H9 (cell line): ENCODE results near the gene TBC1D8. TPM values are rescaled to one million over a fixed set of nuclear protein-coding genes. Genes with fewer than 3 reads are reported as not detected.
A peak's percentile ranks its signal among the peaks of the same experiment; 100 is the strongest.

ENCODE experiments used
- DNase-seq: peaks from one replicate; pipeline ENCODE4 v3.0.0-alpha.2; 2017
- H2AFZ ChIP-seq: one replicate; pipeline ENCODE4 v1.6.1; 2013; ENCODE audit warnings: mild to moderate bottlenecking, low read length, control low read depth, moderate library complexity
- H2AK5ac ChIP-seq: 2 replicates; pipeline ENCODE4 v1.6.1; 2013; ENCODE audit warnings: low read length, control low read depth, mixed read lengths; ENCODE audit not compliant: insufficient read length
- H2BK120ac ChIP-seq: one replicate; pipeline ENCODE4 v1.6.1; 2013; ENCODE audit warnings: low read depth, mild to moderate bottlenecking, low read length, control low read depth, inconsistent platforms; ENCODE audit not compliant: poor library complexity, severe bottlenecking
- H2BK12ac ChIP-seq: 2 replicates; pipeline ENCODE4 v1.6.1; 2013; ENCODE audit warnings: low read length, control low read depth, mixed read lengths, low read depth; ENCODE audit not compliant: insufficient read length
- H2BK15ac ChIP-seq: 2 replicates; pipeline ENCODE4 v1.6.1; 2013; ENCODE audit warnings: low read depth, low read length, control low read depth
- H2BK20ac ChIP-seq: one replicate; pipeline ENCODE4 v1.6.1; 2013; ENCODE audit warnings: low read depth, mild to moderate bottlenecking, low read length, control low read depth, inconsistent platforms; ENCODE audit not compliant: poor library complexity, severe bottlenecking
- H2BK5ac ChIP-seq: 2 replicates; pipeline ENCODE4 v1.6.1; 2013; ENCODE audit warnings: low read length, control low read depth, mixed read lengths; ENCODE audit not compliant: insufficient read length
- H3K14ac ChIP-seq: 2 replicates; pipeline ENCODE4 v1.6.1; 2013; ENCODE audit warnings: low read length, control low read depth; ENCODE audit not compliant: insufficient read depth
- H3K18ac ChIP-seq: 2 replicates; pipeline ENCODE4 v1.6.1; 2013; ENCODE audit warnings: low read depth, mild to moderate bottlenecking, mixed read lengths, low read length, control low read depth; ENCODE audit not compliant: insufficient read length
- H3K23ac ChIP-seq: 2 replicates; pipeline ENCODE4 v1.6.1; 2013; ENCODE audit warnings: low read length, control low read depth, mixed read lengths, low read depth; ENCODE audit not compliant: insufficient read length
- H3K23me2 ChIP-seq: 2 replicates; pipeline ENCODE4 v1.6.1; 2013; ENCODE audit warnings: low read depth, mild to moderate bottlenecking, mixed read lengths, low read length, control low read depth; ENCODE audit not compliant: insufficient read length, poor library complexity, severe bottlenecking
- H3K27ac ChIP-seq: 2 replicates; pipeline ENCODE4 v1.5.1; 2013; ENCODE audit warnings: low read length, control low read depth, mixed read lengths, low read depth; ENCODE audit not compliant: insufficient read length
- H3K27me3 ChIP-seq: 2 replicates; pipeline ENCODE4 v1.6.1; 2013; ENCODE audit warnings: low read length, control low read depth, inconsistent platforms; ENCODE audit not compliant: insufficient read depth
- H3K4ac ChIP-seq: 2 replicates; pipeline ENCODE4 v1.6.1; 2013; ENCODE audit warnings: low read depth, mild to moderate bottlenecking, control low read depth, inconsistent platforms, low read length, moderate library complexity
- H3K4me1 ChIP-seq: 2 replicates; pipeline ENCODE4 v1.6.1; 2013; ENCODE audit warnings: low read length, control low read depth, inconsistent platforms; ENCODE audit not compliant: insufficient read depth
- H3K4me2 ChIP-seq: 2 replicates; pipeline ENCODE4 v1.6.1; 2013; ENCODE audit warnings: low read length, control low read depth, mixed read lengths; ENCODE audit not compliant: insufficient read length, insufficient read depth
- H3K56ac ChIP-seq: 2 replicates; pipeline ENCODE4 v1.6.1; 2013; ENCODE audit warnings: low read depth, mild to moderate bottlenecking, mixed read lengths, low read length, control low read depth; ENCODE audit not compliant: insufficient read length
- H3K79me1 ChIP-seq: 2 replicates; pipeline ENCODE4 v1.6.1; 2013; ENCODE audit warnings: low read depth, mild to moderate bottlenecking, moderate library complexity, low read length, control low read depth, inconsistent platforms; ENCODE audit not compliant: insufficient read depth, poor library complexity, severe bottlenecking
- H3K79me2 ChIP-seq: 2 replicates; pipeline ENCODE4 v1.6.1; 2013; ENCODE audit warnings: low read length, control low read depth, inconsistent platforms; ENCODE audit not compliant: insufficient read depth
- H3K9ac ChIP-seq: 2 replicates; pipeline ENCODE4 v1.6.1; 2013; ENCODE audit warnings: low read length, control low read depth, mixed read lengths; ENCODE audit not compliant: insufficient read length; ENCODE audit errors: extremely low read depth
- H3K9me3 ChIP-seq: one replicate; pipeline ENCODE4 v1.6.1; 2013; ENCODE audit warnings: low read depth, low read length, inconsistent platforms; ENCODE audit not compliant: control insufficient read depth
- H3T11ph ChIP-seq: one replicate; pipeline ENCODE4 v1.6.1; 2013; ENCODE audit warnings: mild to moderate bottlenecking, low read length, control low read depth, inconsistent platforms
- H4K20me1 ChIP-seq: one replicate; pipeline ENCODE4 v1.6.1; 2013; ENCODE audit not compliant: control insufficient read depth, insufficient read length, insufficient read depth
- H4K5ac ChIP-seq: 2 replicates; pipeline ENCODE4 v1.6.1; 2013; ENCODE audit warnings: low read depth, mild to moderate bottlenecking, mixed read lengths, low read length, control low read depth; ENCODE audit not compliant: insufficient read length
- H4K8ac ChIP-seq: replicated peaks from 2 replicates; pipeline ENCODE4 v1.6.1; 2013; ENCODE audit warnings: low read length, control low read depth, mixed read lengths, low read depth; ENCODE audit not compliant: insufficient read length
- H4K91ac ChIP-seq: 2 replicates; pipeline ENCODE4 v1.6.1; 2013; ENCODE audit warnings: low read depth, mild to moderate bottlenecking, moderate library complexity, mixed read lengths, low read length, control low read depth; ENCODE audit not compliant: insufficient read length
- H3K27ac Mint-ChIP-seq, 3 experiments: 2 replicates in 2 of 3; 3 replicates in 1 of 3; pipeline ENCODE4 v1.8.0; 2020 to 2021; ENCODE audit warnings: mixed read lengths in 3 of 3, mild to moderate bottlenecking in 1 of 3, moderate library complexity in 1 of 3
- H3K27me3 Mint-ChIP-seq: 2 replicates; pipeline ENCODE4 v1.8.0; 2021; ENCODE audit warnings: low read depth, mild to moderate bottlenecking, moderate library complexity, mixed read lengths
- H3K36me3 Mint-ChIP-seq, 3 experiments: 2 replicates in 2 of 3; 3 replicates in 1 of 3; pipeline ENCODE4 v1.8.0; 2020 to 2021; ENCODE audit warnings: low read depth in 3 of 3, mixed read lengths in 3 of 3; ENCODE audit not compliant: insufficient read depth in 1 of 3
- H3K4me1 Mint-ChIP-seq, 2 experiments: 2 replicates each; pipeline ENCODE4 v1.8.0; 2020; ENCODE audit warnings: mixed read lengths in 2 of 2
- H3K4me3 Mint-ChIP-seq, 2 experiments: 2 replicates in 1 of 2; 3 replicates in 1 of 2; pipeline ENCODE4 v1.8.0; 2020 to 2021; ENCODE audit warnings: mild to moderate bottlenecking in 2 of 2, mixed read lengths in 2 of 2, moderate library complexity in 1 of 2
- H3K9me3 Mint-ChIP-seq, 2 experiments: 2 replicates in 1 of 2; 3 replicates in 1 of 2; pipeline ENCODE4 v1.8.0; 2020; ENCODE audit warnings: mild to moderate bottlenecking in 2 of 2, mixed read lengths in 2 of 2, moderate library complexity in 1 of 2
- WGBS: extraction: QIAGEN DNeasy Blood & Tissue Kit; methylation state at CpG from one replicate; pipeline ENCODE4 v1.1.7; 2013; ENCODE audit warnings: missing lambda C conversion rate, low lambda C conversion rate, mixed read lengths; ENCODE audit not compliant: insufficient read length; ENCODE audit errors: extremely low coverage; 5-methylcytosine and 5-hydroxymethylcytosine counted together
- total RNA-seq: library from RNA; stranded (reverse); gene quantifications from 2 replicates; pipeline ENCODE4 v1.2.1, GENCODE V29; 2021
- TF ChIP-seq, protein P1 (sequence below): fragments of 200-600 bp; sonication (generic); conservative IDR thresholded peaks from 3 replicates; pipeline ENCODE4 v1.8.0; 2021; ENCODE audit warnings: antibody characterized with exemption, mild to moderate bottlenecking

Gene TBC1D8
- total RNA-seq, 1 experiment from 2014 or later: 16.6 TPM

DNA sequence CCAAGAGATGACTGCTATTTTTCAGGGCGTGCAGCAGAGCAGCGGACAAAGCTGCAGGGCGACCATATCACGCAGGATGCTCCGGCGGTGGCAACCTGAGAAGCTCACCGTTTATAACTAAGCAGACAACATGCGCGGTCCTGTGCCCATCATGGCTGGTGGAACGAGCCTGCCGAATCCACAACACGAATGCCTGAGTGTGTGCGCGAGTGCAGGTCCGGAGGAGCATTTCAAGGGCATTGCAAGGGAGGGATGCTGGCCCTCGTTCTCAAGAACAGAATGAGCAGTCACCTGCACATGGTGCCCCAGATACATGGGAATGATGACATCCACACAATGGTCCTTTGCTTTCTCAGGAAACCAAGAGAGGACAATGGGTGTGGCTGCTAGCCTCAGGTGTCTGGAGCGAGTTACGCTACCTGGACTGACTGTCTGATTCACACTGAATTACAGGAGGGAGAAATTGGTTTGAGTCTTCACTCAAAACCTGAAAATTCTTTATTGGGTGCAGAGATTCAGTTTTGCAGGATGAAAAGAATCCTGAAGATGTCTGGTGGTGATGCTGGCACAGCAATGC lies 39.8 kb downstream of the TBC1D8 start:
- Histone ChIP-seq H4K8ac (no peak overlapping the region), H3K18ac (no peak overlapping the region), H3K23me2 (no peaks in the 10 kb centered on the region), H4K5ac (peak overlapping the region; percentile 74), H3K56ac (no peak overlapping the region), H2BK15ac (no peak overlapping the region), H2BK20ac (no peak overlapping the region), H2BK5ac (no peak overlapping the region), H3K9me3 (no peaks in the 10 kb centered on the region), H4K20me1 (no peaks in the 10 kb centered on the region), H3K4ac (no peak overlapping the region), H3K23ac (no peak overlapping the region), H3K79me1 (peaks cover 3% of the 10 kb centered on the region), H3K4me1 (peaks cover 33% of the 10 kb centered on the region; the same call in 1 of the 2 replicates), H3K27me3 (no peaks in the 10 kb centered on the region), H4K91ac (no peak overlapping the region), H2AFZ (no peak overlapping the region), H3K4me2 (no peak overlapping the region), H3K9ac (no peak overlapping the region), H3K27ac (no peak overlapping the region), H2BK12ac (no peak overlapping the region), H3K79me2 (peaks cover 13% of the 10 kb centered on the region; the same call in 1 of the 2 replicates), H2AK5ac (no peak overlapping the region), H2BK120ac (no peak overlapping the region), H3K14ac (peak overlapping the region; percentile 73; the same call in 1 of the 2 replicates), H3T11ph (no peak overlapping the region)
- H3K27me3 Mint-ChIP-seq: no peaks in the 10 kb centered on the region
- TF ChIP-seq, protein P1, sequence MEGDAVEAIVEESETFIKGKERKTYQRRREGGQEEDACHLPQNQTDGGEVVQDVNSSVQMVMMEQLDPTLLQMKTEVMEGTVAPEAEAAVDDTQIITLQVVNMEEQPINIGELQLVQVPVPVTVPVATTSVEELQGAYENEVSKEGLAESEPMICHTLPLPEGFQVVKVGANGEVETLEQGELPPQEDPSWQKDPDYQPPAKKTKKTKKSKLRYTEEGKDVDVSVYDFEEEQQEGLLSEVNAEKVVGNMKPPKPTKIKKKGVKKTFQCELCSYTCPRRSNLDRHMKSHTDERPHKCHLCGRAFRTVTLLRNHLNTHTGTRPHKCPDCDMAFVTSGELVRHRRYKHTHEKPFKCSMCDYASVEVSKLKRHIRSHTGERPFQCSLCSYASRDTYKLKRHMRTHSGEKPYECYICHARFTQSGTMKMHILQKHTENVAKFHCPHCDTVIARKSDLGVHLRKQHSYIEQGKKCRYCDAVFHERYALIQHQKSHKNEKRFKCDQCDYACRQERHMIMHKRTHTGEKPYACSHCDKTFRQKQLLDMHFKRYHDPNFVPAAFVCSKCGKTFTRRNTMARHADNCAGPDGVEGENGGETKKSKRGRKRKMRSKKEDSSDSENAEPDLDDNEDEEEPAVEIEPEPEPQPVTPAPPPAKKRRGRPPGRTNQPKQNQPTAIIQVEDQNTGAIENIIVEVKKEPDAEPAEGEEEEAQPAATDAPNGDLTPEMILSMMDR: no peak
- H3K27ac Mint-ChIP-seq: peak overlapping the region in 1 of 3 experiments; percentile 9; a peak in 3 of 7 replicates
- H3K4me3 Mint-ChIP-seq: no peak overlapping the region; a peak in 1 of 5 replicates
- H3K9me3 Mint-ChIP-seq: no peaks in the 10 kb centered on the region
- no CpG with 5 or more reads among the region's 18 CpGs for WGBS
- no peaks in the 10 kb centered on the region; a peak in 2 of 7 replicates for H3K36me3 Mint-ChIP-seq
- no peak for DNase-seq
- H3K4me1 Mint-ChIP-seq: peaks cover 52 to 81% of the 10 kb centered on the region in 2 experiments
